ENCODE data around the gene TMEM50A. TPM values are rescaled to one million over a fixed set of nuclear protein-coding genes. Genes with fewer than 3 reads are reported as not detected.
A peak's percentile ranks its signal among the peaks of the same experiment; 100 is the strongest.

The TMEM50A gene
- total and polyA plus RNA-seq, 2 of the 13 experiments (the other 11 are each of a cell fraction or from before 2014, with no cell fraction given): 51.2 to 61.2 TPM

DNA sequence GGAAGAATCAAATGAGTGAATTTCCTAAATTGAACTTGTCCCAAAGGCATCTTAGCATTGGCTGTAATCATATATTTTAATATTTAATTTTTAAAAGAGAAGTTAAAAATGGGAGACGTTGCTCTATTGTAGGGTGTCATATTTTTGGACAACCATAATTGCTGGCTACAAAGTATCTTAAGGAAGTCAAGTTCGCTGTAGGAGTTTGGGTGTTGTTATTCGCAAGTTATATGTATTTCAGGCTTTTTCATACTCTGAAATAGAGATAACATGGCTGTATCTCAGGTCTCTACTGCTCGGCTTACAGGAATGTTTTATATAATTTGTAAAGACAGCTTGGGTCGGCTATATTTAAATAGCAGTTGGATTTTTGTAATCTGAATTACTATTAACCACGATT, 852 bp downstream of the TMEM50A start:
- H2AFZ ChIP-seq (ENCODE audit: low read length): no peak overlapping the region
- intact Hi-C loops (cut with micrococcal nuclease; ENCODE audit: unreplicated experiment): loop anchor here (5.0 kb wide), 1 partner anchor 92 kb away; the partner anchor contains the start of gene RSRP1
- H3K27ac ChIP-seq (ENCODE audit: extremely low read length, insufficient read depth, low read length): peak overlapping the region; percentile 90
- peak overlapping the region; percentile 96 to 99 (median 99) for H3K4me3 ChIP-seq (replicated peaks in 1 of 3; ENCODE audit: insufficient read depth in 1 of 3, low read depth in 2 of 3, low read length in 3 of 3)
- no peaks in the 10 kb centered on the region for H3K9me3 ChIP-seq (ENCODE audit: low read length)
- no peaks in the 10 kb centered on the region; a peak in 1 of 5 replicates for H3K27me3 ChIP-seq (ENCODE audit: control insufficient read depth in 1 of 2, insufficient read depth in 2 of 2, low read length in 2 of 2)
- ChIA-PET CTCF (ENCODE audit: low intra/inter-chr PET ratio, low total read pairs) (no interaction called here), POLR2A (interaction anchor here (1.1 kb wide), 1 partner anchor 92 kb away, joined by 3 read pairs; the partner anchor contains the start of gene RSRP1)
- H3K4me1 ChIP-seq (ENCODE audit: insufficient read depth, low read length): peaks cover 10% of the 10 kb centered on the region
- TF ChIP-seq CREB1 (IDR thresholded peaks at IDR 0.05): no peak
- TF ChIP-seq CREB1 (CRISPR knock-in tag; IDR thresholded peaks at IDR 0.05): 0 out of 2 replicates have a peak, but pooled peaks have one; percentile 3
- TF ChIP-seq, protein P1, sequence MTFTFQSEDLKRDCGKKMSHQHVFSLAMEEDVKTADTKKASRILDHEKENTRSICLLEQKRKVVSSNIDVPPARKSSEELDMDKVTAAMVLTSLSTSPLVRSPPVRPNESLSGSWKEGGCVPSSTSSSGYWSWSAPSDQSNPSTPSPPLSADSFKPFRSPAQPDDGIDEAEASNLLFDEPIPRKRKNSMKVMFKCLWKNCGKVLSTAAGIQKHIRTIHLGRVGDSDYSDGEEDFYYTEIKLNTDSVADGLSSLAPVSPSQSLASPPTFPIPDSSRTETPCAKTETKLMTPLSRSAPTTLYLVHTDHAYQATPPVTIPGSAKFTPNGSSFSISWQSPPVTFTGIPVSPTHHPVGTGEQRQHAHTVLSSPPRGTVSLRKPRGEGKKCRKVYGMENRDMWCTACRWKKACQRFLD (CRISPR knock-in tag; IDR thresholded peaks at IDR 0.05; ENCODE audit: borderline replicate concordance): 0 out of 2 replicates have a peak, but pooled peaks have one; percentile 2
- no peak for TF ChIP-seq SPEN (CRISPR knock-in tag; IDR thresholded peaks at IDR 0.05; ENCODE audit: low read depth)
- no peak for TF ChIP-seq RFXANK (CRISPR knock-in tag; IDR thresholded peaks at IDR 0.05)
- H3K4me2 ChIP-seq (ENCODE audit: low read depth, low read length): peak overlapping the region; percentile 78
- H3K79me2 ChIP-seq (ENCODE audit: insufficient read depth, low read length): peaks cover 40% of the 10 kb centered on the region
- H3K36me3 ChIP-seq (replicated peaks in 1 of 2; ENCODE audit: control insufficient read depth in 1 of 2, insufficient read depth in 2 of 2, low read length in 2 of 2): peaks cover 0 to 8% of the 10 kb centered on the region in 2 experiments; a peak in 1 of 5 replicates
- DNase-seq (ENCODE audit: low spot score) (no peak), ATAC-seq (no peak), FAIRE-seq (no peak)
- H4K20me1 ChIP-seq (ENCODE audit: insufficient read depth, low read length): no peaks in the 10 kb centered on the region; the same call in 1 of the 2 replicates
- WGBS (ENCODE audit: low lambda C conversion rate): under 1% methylated on average over 6 of the region's 6 CpGs
- BruUV-seq (replicated peaks): TSS peak; percentile 66
- in situ Hi-C loops (cut with HindIII; ENCODE audit: extremely low pct_ligation_motif_present, low pct_unique_long_range_greater_than_20kb): no loop called here
- H3K9ac ChIP-seq (ENCODE audit: insufficient read depth, low read depth, low read length): peak overlapping the region; percentile 92

GRCh38 chr1:25341746-25342145, 3.6 kb downstream of the TMEM50A start:
- TF ChIP-seq, protein P2, sequence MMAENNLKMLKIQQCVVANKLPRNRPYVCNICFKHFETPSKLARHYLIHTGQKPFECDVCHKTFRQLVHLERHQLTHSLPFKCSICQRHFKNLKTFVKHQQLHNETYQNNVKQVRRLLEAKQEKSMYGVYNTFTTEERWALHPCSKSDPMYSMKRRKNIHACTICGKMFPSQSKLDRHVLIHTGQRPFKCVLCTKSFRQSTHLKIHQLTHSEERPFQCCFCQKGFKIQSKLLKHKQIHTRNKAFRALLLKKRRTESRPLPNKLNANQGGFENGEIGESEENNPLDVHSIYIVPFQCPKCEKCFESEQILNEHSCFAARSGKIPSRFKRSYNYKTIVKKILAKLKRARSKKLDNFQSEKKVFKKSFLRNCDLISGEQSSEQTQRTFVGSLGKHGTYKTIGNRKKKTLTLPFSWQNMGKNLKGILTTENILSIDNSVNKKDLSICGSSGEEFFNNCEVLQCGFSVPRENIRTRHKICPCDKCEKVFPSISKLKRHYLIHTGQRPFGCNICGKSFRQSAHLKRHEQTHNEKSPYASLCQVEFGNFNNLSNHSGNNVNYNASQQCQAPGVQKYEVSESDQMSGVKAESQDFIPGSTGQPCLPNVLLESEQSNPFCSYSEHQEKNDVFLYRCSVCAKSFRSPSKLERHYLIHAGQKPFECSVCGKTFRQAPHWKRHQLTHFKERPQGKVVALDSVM (CRISPR knock-in tag; IDR thresholded peaks at IDR 0.05): peak; percentile 67
- TF ChIP-seq ZNF598 (CRISPR knock-in tag; IDR thresholded peaks at IDR 0.05; ENCODE audit: borderline replicate concordance): no peak
- TF ChIP-seq KMT2B (CRISPR knock-in tag; IDR thresholded peaks at IDR 0.05): no peak
- no peak for TF ChIP-seq SIN3B (IDR thresholded peaks at IDR 0.05; ENCODE audit: low read length)
- peaks cover 38% of the 10 kb centered on the region for H3K79me2 ChIP-seq (ENCODE audit: insufficient read depth, low read length)
- H3K27ac ChIP-seq (ENCODE audit: extremely low read length, insufficient read depth, low read length): no peak overlapping the region

More at GRCh38 chr1:25341746-25342145, 3.6 kb downstream of the TMEM50A start:
- FAIRE-seq (no peak), DNase-seq (ENCODE audit: low spot score) (no peak), ATAC-seq (no peak)
- Histone ChIP-seq H3K9ac (ENCODE audit: insufficient read depth, low read depth, low read length) (no peak overlapping the region), H3K4me1 (ENCODE audit: insufficient read depth, low read length) (peaks cover 10% of the 10 kb centered on the region), H3K27me3 (ENCODE audit: control insufficient read depth in 1 of 2, insufficient read depth in 2 of 2, low read length in 2 of 2) (no peaks in the 10 kb centered on the region; a peak in 1 of 5 replicates), H4K20me1 (ENCODE audit: insufficient read depth, low read length) (no peaks in the 10 kb centered on the region; the same call in 1 of the 2 replicates), H3K9me3 (ENCODE audit: low read length) (no peaks in the 10 kb centered on the region), H3K4me3 (replicated peaks in 1 of 3; ENCODE audit: insufficient read depth in 1 of 3, low read depth in 2 of 3, low read length in 3 of 3) (no peak overlapping the region), H3K36me3 (replicated peaks in 1 of 2; ENCODE audit: control insufficient read depth in 1 of 2, insufficient read depth in 2 of 2, low read length in 2 of 2) (peaks cover 0 to 8% of the 10 kb centered on the region in 2 experiments; a peak in 1 of 5 replicates), H3K4me2 (ENCODE audit: low read depth, low read length) (no peak overlapping the region), H2AFZ (ENCODE audit: low read length) (no peak overlapping the region)
- in situ Hi-C loops (cut with HindIII; ENCODE audit: extremely low pct_ligation_motif_present, low pct_unique_long_range_greater_than_20kb) (no loop called here), intact Hi-C loops (cut with micrococcal nuclease; ENCODE audit: unreplicated experiment) (no loop called here)
- no TSS peak for BruUV-seq (replicated peaks)
- WGBS (ENCODE audit: low lambda C conversion rate): 81% methylated on average over 6 of the region's 6 CpGs
- ChIA-PET CTCF (ENCODE audit: low intra/inter-chr PET ratio, low total read pairs) (no interaction called here), POLR2A (interaction anchor here (1.1 kb wide), 1 partner anchor 94 kb away, joined by 3 read pairs; the partner anchor contains the start of gene RSRP1)
